H9 (cell line): ENCODE results near the gene CDC42. TPM values are rescaled to one million over a fixed set of nuclear protein-coding genes. Genes with fewer than 3 reads are reported as not detected.

Experiments used
- DNase-seq: peaks from one replicate; pipeline ENCODE4 v3.0.0-alpha.2; 2017
- H2AFZ ChIP-seq: one replicate; pipeline ENCODE4 v1.6.1; 2013; ENCODE audit warnings: mild to moderate bottlenecking, low read length, control low read depth, moderate library complexity
- H2AK5ac ChIP-seq: 2 replicates; pipeline ENCODE4 v1.6.1; 2013; ENCODE audit warnings: low read length, control low read depth, mixed read lengths; ENCODE audit not compliant: insufficient read length
- H2BK120ac ChIP-seq: one replicate; pipeline ENCODE4 v1.6.1; 2013; ENCODE audit warnings: low read depth, mild to moderate bottlenecking, low read length, control low read depth, inconsistent platforms; ENCODE audit not compliant: poor library complexity, severe bottlenecking
- H2BK12ac ChIP-seq: 2 replicates; pipeline ENCODE4 v1.6.1; 2013; ENCODE audit warnings: low read length, control low read depth, mixed read lengths, low read depth; ENCODE audit not compliant: insufficient read length
- H2BK15ac ChIP-seq: 2 replicates; pipeline ENCODE4 v1.6.1; 2013; ENCODE audit warnings: low read depth, low read length, control low read depth
- H2BK20ac ChIP-seq: one replicate; pipeline ENCODE4 v1.6.1; 2013; ENCODE audit warnings: low read depth, mild to moderate bottlenecking, low read length, control low read depth, inconsistent platforms; ENCODE audit not compliant: poor library complexity, severe bottlenecking
- H2BK5ac ChIP-seq: 2 replicates; pipeline ENCODE4 v1.6.1; 2013; ENCODE audit warnings: low read length, control low read depth, mixed read lengths; ENCODE audit not compliant: insufficient read length
- H3K14ac ChIP-seq: 2 replicates; pipeline ENCODE4 v1.6.1; 2013; ENCODE audit warnings: low read length, control low read depth; ENCODE audit not compliant: insufficient read depth
- H3K18ac ChIP-seq: 2 replicates; pipeline ENCODE4 v1.6.1; 2013; ENCODE audit warnings: low read depth, mild to moderate bottlenecking, mixed read lengths, low read length, control low read depth; ENCODE audit not compliant: insufficient read length
- H3K23ac ChIP-seq: 2 replicates; pipeline ENCODE4 v1.6.1; 2013; ENCODE audit warnings: low read length, control low read depth, mixed read lengths, low read depth; ENCODE audit not compliant: insufficient read length
- H3K23me2 ChIP-seq: 2 replicates; pipeline ENCODE4 v1.6.1; 2013; ENCODE audit warnings: low read depth, mild to moderate bottlenecking, mixed read lengths, low read length, control low read depth; ENCODE audit not compliant: insufficient read length, poor library complexity, severe bottlenecking
- H3K27ac ChIP-seq: 2 replicates; pipeline ENCODE4 v1.5.1; 2013; ENCODE audit warnings: low read length, control low read depth, mixed read lengths, low read depth; ENCODE audit not compliant: insufficient read length
- H3K27me3 ChIP-seq: 2 replicates; pipeline ENCODE4 v1.6.1; 2013; ENCODE audit warnings: low read length, control low read depth, inconsistent platforms; ENCODE audit not compliant: insufficient read depth
- H3K4ac ChIP-seq: 2 replicates; pipeline ENCODE4 v1.6.1; 2013; ENCODE audit warnings: low read depth, mild to moderate bottlenecking, control low read depth, inconsistent platforms, low read length, moderate library complexity
- H3K4me1 ChIP-seq: 2 replicates; pipeline ENCODE4 v1.6.1; 2013; ENCODE audit warnings: low read length, control low read depth, inconsistent platforms; ENCODE audit not compliant: insufficient read depth
- H3K4me2 ChIP-seq: 2 replicates; pipeline ENCODE4 v1.6.1; 2013; ENCODE audit warnings: low read length, control low read depth, mixed read lengths; ENCODE audit not compliant: insufficient read length, insufficient read depth
- H3K56ac ChIP-seq: 2 replicates; pipeline ENCODE4 v1.6.1; 2013; ENCODE audit warnings: low read depth, mild to moderate bottlenecking, mixed read lengths, low read length, control low read depth; ENCODE audit not compliant: insufficient read length
- H3K79me1 ChIP-seq: 2 replicates; pipeline ENCODE4 v1.6.1; 2013; ENCODE audit warnings: low read depth, mild to moderate bottlenecking, moderate library complexity, low read length, control low read depth, inconsistent platforms; ENCODE audit not compliant: insufficient read depth, poor library complexity, severe bottlenecking
- H3K79me2 ChIP-seq: 2 replicates; pipeline ENCODE4 v1.6.1; 2013; ENCODE audit warnings: low read length, control low read depth, inconsistent platforms; ENCODE audit not compliant: insufficient read depth
- H3K9ac ChIP-seq: 2 replicates; pipeline ENCODE4 v1.6.1; 2013; ENCODE audit warnings: low read length, control low read depth, mixed read lengths; ENCODE audit not compliant: insufficient read length; ENCODE audit errors: extremely low read depth
- H3K9me3 ChIP-seq: one replicate; pipeline ENCODE4 v1.6.1; 2013; ENCODE audit warnings: low read depth, low read length, inconsistent platforms; ENCODE audit not compliant: control insufficient read depth
- H3T11ph ChIP-seq: one replicate; pipeline ENCODE4 v1.6.1; 2013; ENCODE audit warnings: mild to moderate bottlenecking, low read length, control low read depth, inconsistent platforms
- H4K20me1 ChIP-seq: one replicate; pipeline ENCODE4 v1.6.1; 2013; ENCODE audit not compliant: control insufficient read depth, insufficient read length, insufficient read depth
- H4K5ac ChIP-seq: 2 replicates; pipeline ENCODE4 v1.6.1; 2013; ENCODE audit warnings: low read depth, mild to moderate bottlenecking, mixed read lengths, low read length, control low read depth; ENCODE audit not compliant: insufficient read length
- H4K8ac ChIP-seq: replicated peaks from 2 replicates; pipeline ENCODE4 v1.6.1; 2013; ENCODE audit warnings: low read length, control low read depth, mixed read lengths, low read depth; ENCODE audit not compliant: insufficient read length
- H4K91ac ChIP-seq: 2 replicates; pipeline ENCODE4 v1.6.1; 2013; ENCODE audit warnings: low read depth, mild to moderate bottlenecking, moderate library complexity, mixed read lengths, low read length, control low read depth; ENCODE audit not compliant: insufficient read length
- H3K27ac Mint-ChIP-seq, 3 experiments: 2 replicates in 2 of 3; 3 replicates in 1 of 3; pipeline ENCODE4 v1.8.0; 2020 to 2021; ENCODE audit warnings: mixed read lengths in 3 of 3, mild to moderate bottlenecking in 1 of 3, moderate library complexity in 1 of 3
- H3K27me3 Mint-ChIP-seq: 2 replicates; pipeline ENCODE4 v1.8.0; 2021; ENCODE audit warnings: low read depth, mild to moderate bottlenecking, moderate library complexity, mixed read lengths
- H3K36me3 Mint-ChIP-seq, 3 experiments: 2 replicates in 2 of 3; 3 replicates in 1 of 3; pipeline ENCODE4 v1.8.0; 2020 to 2021; ENCODE audit warnings: low read depth in 3 of 3, mixed read lengths in 3 of 3; ENCODE audit not compliant: insufficient read depth in 1 of 3
- H3K4me1 Mint-ChIP-seq, 2 experiments: 2 replicates each; pipeline ENCODE4 v1.8.0; 2020; ENCODE audit warnings: mixed read lengths in 2 of 2
- H3K4me3 Mint-ChIP-seq, 2 experiments: 2 replicates in 1 of 2; 3 replicates in 1 of 2; pipeline ENCODE4 v1.8.0; 2020 to 2021; ENCODE audit warnings: mild to moderate bottlenecking in 2 of 2, mixed read lengths in 2 of 2, moderate library complexity in 1 of 2
- H3K9me3 Mint-ChIP-seq, 2 experiments: 2 replicates in 1 of 2; 3 replicates in 1 of 2; pipeline ENCODE4 v1.8.0; 2020; ENCODE audit warnings: mild to moderate bottlenecking in 2 of 2, mixed read lengths in 2 of 2, moderate library complexity in 1 of 2
- CTCF ChIP-seq: fragments of 200-600 bp; sonication (generic); conservative IDR thresholded peaks from 3 replicates; pipeline ENCODE4 v1.8.0; 2021; ENCODE audit warnings: antibody characterized with exemption, mild to moderate bottlenecking
- WGBS: extraction: QIAGEN DNeasy Blood & Tissue Kit; methylation state at CpG from one replicate; pipeline ENCODE4 v1.1.7; 2013; ENCODE audit warnings: missing lambda C conversion rate, low lambda C conversion rate, mixed read lengths; ENCODE audit not compliant: insufficient read length; ENCODE audit errors: extremely low coverage; 5-methylcytosine and 5-hydroxymethylcytosine counted together
- total RNA-seq: library from RNA; stranded (reverse); gene quantifications from 2 replicates; pipeline ENCODE4 v1.2.1, GENCODE V29; 2021

The CDC42 gene
- total RNA-seq, 1 experiment from 2014 or later = 197 TPM

- WGBS = no CpG with 5 or more reads among the region's 1 CpG
- no peak overlapping the region for H2BK20ac ChIP-seq
- H2AFZ ChIP-seq = no peak overlapping the region
- no peak overlapping the region for H3T11ph ChIP-seq
- peaks cover 6% of the 10 kb centered on the region for H3K23me2 ChIP-seq
- H3K18ac ChIP-seq = no peak overlapping the region
- no peak overlapping the region for H2BK120ac ChIP-seq
- no peak overlapping the region; a peak in 1 of 7 replicates for H3K27ac Mint-ChIP-seq
- H4K5ac ChIP-seq = no peak overlapping the region
- peaks cover 7% of the 10 kb centered on the region for H3K79me1 ChIP-seq
- H3K4me2 ChIP-seq = no peak overlapping the region
- H3K23ac ChIP-seq = no peak overlapping the region
- H3K4me3 Mint-ChIP-seq = no peak overlapping the region
- H3K27ac ChIP-seq = no peak overlapping the region
- H4K20me1 ChIP-seq = no peaks in the 10 kb centered on the region
- H3K27me3 Mint-ChIP-seq = no peaks in the 10 kb centered on the region; the same call in 1 of the 2 replicates
- H3K9me3 Mint-ChIP-seq = no peaks in the 10 kb centered on the region
- H2AK5ac ChIP-seq = no peak overlapping the region
- H3K56ac ChIP-seq = no peak overlapping the region
- H3K4ac ChIP-seq = no peak overlapping the region
- peaks cover 13 to 15% of the 10 kb centered on the region in 2 experiments for H3K4me1 Mint-ChIP-seq
- no peaks in the 10 kb centered on the region for H3K27me3 ChIP-seq
- no peak for DNase-seq
- no peak overlapping the region for H2BK5ac ChIP-seq
- H3K9me3 ChIP-seq = no peaks in the 10 kb centered on the region
- peaks cover 0 to 18% (median 14%) of the 10 kb centered on the region in 3 experiments; a peak in 6 of 7 replicates for H3K36me3 Mint-ChIP-seq
- H3K14ac ChIP-seq = no peak overlapping the region
- no peaks in the 10 kb centered on the region; the same call in 1 of the 2 replicates for H3K4me1 ChIP-seq
- H4K91ac ChIP-seq = no peak overlapping the region
- no peak overlapping the region for H2BK15ac ChIP-seq
- H4K8ac ChIP-seq = no peak overlapping the region
- H2BK12ac ChIP-seq = no peak overlapping the region
- TF ChIP-seq CTCF = no peak
- H3K9ac ChIP-seq = no peak overlapping the region
- peaks cover 40% of the 10 kb centered on the region; the same call in 1 of the 2 replicates for H3K79me2 ChIP-seq
Measured at GRCh38 chr1:22056043-22056442, 3.5 kb downstream of the CDC42 start.
